GM19025 (cell line): ENCODE data around the gene CBFA2T3.
"Not testable (repeated sequence)": the region's sequence is repeated elsewhere in the genome, so short reads cannot be mapped to it uniquely, and the experiment has no call there.

ENCODE experiments used
- ATAC-seq: cut with Tn5 transposase; IDR thresholded peaks from one replicate; pipeline ENCODE4 v1.9.1; 2021; ENCODE audit warnings: mild to moderate bottlenecking, low read depth, moderate library complexity; ENCODE audit not compliant: unreplicated experiment

The CBFA2T3 gene

DNA sequence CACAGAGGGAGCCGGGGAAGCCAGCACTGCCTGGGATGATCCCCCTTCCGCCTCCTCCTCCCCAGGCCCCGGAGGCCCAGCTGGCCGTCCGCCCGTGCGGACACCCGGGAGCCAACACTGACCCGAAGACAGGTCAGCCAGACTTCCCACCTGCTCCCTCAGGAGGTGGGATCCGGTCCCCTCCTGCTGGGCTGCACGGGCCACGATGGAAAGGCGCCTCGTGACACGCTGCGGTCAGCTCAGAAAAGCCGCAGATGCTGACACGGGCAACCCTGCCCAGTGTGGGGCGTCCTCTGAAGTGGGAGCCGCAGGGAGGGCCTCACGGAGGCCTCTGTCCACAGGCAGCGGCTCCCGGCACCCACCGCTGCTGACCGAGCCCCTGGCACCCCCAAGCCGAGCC lies 49.3 kb downstream of the CBFA2T3 start:
- ATAC-seq, result no peak

DNA sequence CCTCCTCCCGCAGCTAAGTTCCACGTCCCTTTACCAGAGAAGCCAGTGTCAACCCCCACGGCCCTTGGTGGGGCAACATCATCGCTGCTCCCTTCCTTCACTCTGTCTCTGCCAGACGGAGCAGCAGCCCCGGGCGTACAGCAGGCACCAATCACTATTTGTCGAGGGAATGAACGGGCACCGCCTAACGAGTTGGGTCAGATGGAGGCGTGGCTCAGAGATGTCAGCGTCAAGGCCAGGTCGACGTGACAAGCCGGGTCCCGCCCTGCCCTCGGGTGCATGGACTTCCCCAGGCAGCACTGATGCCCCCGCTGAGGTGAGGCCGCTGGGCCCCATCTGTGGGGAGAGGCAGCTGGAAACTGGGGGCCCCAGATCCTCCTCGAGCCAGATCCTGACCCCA lies 50.0 kb downstream of the CBFA2T3 start:
- no peak for ATAC-seq

DNA sequence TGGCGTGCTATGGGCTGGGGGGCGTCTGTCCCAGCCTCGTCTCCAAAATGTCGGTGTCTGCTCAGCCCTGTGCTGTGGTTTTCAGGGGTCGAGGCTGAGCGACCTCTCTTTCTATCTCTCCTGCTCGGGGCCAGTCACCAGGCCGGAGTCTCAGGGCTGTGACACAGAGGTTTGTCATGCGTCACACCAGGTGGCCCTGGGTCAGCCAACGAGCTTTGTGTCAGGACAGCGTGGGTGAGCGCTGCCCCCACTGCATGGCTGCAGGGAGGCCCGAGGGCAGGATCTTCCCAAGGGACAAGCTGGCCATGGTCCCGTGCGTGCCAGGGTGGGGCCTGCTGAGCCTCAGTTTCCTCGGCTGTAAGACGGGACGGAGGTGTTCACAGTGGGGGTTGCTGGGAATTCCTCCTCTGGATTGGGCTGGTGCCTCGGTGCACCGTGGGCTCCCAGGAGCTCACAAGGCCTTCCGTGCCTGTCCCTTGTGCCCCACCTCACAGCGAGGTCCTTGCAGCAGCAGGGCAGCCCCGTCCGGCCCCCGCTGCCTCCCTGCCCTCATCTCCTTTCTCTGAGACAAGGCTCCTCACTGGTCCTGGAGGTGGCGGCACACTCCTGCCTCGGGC lies 50.5 kb downstream of the CBFA2T3 start:
- ATAC-seq, result no peak

DNA sequence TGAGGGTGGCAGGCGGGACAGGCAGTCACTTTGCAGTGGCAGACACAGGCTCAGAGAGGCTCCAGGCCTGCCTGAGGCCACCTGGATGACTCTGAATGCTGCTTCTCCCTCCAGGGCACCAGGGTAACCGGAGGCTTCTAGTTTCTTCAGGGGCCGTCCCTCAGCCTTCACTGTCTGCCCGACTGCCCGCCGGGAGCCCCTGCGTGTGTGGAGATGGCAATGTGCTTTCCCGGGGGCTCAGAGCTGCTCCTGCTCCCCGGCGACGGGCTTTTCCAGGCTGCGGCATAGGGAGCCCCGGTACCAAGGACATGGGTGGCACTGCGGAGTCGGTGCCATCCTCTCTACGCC lies 51.5 kb downstream of the CBFA2T3 start:
- no peak for ATAC-seq

DNA sequence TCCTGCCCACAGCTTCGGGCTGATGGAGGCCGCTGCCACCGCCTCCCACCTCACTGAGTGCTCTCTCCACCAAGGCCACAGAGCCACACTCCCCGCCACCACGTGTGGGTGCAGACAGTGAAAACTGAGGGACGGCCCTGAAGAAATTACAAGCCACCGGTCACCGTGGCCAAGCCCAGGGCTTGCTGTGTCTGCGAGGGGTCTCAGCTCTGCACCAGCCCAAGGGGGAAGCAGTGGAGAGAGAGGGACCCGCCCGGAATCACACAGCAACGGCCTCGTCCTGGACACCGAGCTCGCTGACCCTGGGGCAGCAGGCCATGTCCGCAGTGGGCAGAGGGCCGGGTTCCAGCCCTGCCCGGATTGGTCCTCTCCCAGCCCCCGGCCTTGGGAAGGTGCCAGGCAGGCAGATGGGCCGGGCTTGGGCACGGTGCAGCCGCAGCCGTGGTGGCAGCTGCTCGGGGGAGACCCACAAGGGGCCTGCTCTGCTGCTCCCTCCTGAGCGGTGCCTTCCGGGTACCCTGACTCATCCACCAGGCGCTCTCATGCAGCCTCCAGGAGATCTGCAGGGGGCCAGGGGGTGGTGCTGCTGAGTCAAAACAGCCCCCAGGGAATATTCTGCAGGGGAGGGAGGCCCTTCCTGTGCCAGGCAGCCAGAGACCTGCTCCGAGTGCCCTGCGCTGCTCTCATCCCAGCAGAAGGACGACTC lies 52.0 kb downstream of the CBFA2T3 start:
- ATAC-seq, result no peak

DNA sequence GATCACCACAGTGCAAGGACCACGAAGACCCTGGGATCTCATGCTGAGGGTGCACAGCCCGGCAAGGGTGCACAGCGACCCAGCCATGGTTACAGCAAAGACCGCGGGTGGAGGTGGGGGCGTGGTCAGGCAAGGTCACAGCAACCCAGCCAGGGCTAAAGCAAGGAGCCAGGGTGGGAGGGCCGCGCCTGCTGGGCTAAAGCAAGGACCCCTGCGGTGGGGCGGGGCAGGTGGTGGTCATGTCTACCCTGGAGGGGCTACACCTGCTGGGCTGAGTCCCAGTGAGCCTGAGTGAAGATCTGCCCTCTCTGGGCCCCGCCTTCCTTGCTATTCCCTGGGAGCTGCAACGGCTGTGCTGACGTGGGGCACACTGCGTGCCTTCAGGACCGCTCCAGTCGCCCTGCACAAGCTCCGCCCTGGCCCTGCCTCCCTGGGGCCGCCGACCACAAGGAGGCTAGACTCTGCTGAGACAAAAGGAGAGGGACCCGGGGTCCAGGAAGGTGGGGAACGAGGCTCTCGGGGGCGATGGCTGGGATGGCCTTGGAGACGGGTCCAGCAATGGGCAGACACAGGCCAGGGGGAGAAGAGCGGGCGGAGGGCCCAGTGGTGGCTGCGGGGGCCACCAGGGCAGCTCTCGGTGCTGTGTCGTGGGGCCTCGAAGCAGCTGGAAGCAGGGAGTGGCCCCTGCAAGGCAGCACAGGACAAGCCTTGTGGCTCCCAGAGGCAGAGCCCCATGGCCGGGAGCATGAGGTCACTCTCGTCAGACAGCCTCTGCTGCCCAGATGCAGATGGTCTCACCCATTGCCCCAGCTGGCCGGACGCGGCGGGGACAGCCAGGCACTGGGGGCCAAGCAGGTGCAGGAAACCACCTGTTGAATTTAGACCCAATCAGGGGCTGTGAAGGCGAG lies 52.8 kb downstream of the CBFA2T3 start:
- no peak for ATAC-seq

DNA sequence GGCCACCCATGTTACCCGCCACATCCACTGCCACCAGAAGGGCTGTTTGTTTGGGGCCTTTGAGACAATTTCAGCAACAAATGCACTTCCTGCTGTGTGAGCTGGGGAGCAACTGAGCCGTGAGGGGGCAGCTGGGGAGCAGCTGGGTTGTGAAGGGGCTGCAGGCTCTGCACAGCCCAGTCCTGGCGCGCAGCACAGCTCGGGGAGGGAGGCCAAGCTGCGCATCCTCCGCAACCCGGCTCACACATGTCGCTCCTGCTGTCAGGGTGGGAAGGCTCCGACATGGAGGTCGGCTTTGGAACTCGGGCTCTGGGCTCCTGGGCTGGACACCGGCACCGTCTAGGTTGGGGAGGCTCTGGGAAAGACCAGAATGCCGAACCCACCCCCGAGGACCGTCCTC lies 53.6 kb downstream of the CBFA2T3 start:
- no peak for ATAC-seq

DNA sequence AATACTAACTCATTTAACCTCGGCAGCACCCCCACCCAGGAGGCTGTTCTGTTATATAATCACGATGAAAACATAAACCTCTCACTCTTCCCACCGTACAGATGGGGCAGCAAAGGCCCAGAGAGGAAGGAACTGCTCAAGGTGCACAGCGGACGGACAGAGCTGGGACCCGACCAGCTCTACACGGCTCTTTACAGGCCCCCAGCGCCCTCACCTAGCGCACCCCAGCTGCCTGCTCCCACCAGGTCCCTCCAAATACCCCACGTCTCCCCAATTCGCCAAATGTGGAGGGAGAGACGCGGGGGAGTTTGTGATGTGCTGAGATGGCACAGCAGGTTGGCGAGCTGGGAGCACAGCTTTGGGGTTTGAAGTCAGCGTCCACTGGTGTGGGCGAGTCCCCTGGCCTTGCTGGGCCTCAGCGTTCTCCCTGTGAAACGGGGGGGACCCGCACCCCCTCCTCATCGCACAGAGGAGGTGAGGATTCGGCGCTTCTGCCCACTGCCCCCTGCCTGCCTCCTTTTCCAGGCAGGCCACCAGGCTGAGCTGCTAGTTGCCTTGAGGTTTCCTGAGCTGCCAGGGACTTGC lies 54.1 kb downstream of the CBFA2T3 start:
- ATAC-seq, result no peak

DNA sequence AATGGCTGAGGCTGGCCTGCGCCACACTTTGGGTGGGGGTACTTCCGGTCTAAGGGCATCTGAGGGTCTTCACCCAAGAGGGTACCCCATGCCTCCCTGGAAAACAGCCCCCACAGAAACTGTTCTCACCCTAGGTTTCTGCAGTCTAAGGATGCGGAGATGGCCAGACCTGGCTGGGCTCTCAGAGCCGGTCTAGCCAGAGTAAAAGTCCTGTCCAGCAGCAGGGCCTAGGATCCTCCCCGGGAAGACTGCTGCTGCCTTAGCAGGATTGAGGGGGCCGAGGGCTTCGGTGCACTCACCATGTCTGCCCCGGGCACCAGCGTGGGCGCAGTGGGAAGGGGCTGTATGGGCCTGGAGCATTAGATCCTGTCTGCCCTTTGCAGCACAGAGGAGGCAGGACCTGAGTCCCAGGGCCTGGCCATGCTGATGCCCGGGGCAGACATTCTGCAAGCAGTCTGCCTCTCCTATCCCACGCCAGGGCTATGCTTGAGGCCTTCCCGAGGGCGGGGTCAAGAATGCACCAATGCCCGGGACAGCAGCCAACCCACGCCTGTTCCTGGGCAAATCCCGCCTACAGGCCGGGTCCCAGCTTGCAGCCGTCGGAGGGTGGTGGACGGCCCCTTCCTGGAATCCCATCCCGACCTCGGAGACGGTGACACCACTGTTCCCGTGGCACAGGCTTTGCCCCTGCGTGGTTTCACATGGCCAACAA lies 54.7 kb downstream of the CBFA2T3 start:
- ATAC-seq, result no peak

DNA sequence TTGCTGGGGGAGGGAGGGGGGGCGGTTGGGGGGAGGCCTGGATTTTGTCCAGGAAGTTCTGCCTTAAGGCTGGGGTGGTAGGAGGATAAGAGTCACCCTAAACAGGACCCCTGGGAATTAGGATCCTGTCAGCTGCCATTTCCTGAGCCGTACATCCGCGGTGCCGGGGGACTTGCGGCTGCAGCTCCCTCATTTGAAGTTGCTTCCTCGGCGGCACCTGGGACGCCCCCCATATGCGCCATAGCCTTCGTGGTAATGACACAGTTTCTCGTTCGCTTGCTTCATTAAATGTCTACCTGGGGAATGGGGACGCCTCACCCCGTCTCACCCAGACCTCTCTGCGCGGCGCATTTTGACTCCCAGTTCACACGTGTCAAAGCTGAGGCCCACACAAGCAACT lies 55.4 kb downstream of the CBFA2T3 start:
- ATAC-seq, result no peak

DNA sequence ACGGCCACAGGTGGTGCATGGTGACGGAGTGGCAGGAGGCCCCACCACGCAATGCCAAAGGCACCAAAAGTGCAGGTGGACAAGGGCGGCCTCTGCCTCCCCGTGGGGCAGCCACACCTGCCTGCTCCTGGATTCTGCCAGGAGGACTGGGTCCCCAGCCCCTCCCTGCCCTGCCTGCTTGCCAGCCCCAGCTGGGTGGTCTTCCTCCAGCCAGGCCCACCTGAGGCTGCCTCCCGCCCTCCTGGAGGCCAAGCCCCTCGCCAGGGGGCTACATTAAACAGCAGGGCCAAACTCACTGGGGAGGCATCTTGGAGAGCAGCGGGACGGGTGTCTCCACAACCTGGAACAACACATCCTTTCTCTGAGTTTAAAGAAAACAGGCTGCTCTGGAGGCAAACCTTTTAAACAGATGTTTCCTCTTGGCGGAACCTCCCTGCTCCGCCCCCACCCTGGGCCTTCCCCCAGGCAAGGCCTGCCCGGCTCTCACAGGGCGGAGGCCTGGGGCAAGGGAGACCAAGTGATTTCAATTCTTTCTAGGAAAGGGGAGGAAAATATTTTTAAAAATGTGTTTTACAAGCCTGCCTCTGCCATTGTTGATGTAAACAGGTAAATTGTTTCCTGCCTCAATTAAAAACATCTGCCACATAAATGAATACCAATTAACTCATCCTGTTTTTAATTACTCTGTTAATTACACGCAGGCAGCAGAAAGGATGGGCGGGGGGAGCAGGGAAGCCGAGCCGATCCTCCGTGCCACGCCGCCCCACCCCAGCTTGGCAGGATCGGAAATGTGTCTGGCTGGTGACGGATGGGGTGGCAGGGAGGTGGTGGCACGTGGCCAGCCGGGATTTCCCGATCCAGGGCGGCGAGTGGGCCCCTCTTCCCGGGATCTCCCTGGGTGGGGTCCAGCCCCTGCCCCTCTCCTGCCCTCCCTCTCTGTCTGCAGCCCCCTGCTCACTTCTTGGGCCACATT lies 56.1 kb downstream of the CBFA2T3 start:
- ATAC-seq, result no peak

DNA sequence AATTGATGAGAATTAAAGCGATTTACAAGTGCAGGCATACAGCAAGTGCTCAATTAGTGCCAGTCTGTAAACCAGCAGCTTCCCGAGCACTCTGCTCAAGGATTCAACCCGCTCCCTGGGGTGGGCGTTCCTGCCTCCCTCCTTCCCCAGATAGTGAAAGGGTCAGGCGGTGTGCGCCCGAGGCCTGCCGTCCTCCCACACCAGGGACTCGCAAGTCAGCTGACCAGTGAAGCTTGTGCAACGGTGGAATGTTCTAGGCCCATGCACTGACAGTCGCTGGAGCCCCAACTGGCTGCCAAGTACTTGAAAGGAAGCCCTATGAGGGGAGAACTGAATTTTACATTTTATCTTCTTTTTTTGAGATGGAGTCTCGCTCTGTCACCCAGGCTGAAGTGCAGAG lies 57.1 kb downstream of the CBFA2T3 start:
- ATAC-seq, result no peak

DNA sequence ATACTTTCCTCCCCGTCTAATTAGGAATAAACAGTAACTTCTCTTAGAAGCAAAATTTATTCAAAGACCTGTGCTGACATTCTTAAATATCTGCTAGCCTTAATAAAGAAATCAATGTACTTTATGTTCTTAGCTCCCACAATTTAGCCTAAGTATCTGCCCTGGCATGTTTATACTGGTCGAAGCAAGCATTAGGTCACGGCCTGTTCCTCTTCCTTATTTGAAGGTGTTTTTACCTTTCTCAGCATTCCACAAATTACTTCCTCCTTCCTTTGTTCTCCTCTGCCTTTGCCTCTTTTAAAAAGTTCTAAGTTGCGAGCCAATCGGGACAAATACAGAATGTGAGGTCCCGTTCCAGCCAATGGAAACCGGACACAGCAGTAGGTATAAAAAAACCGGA lies 58.1 kb downstream of the CBFA2T3 start:
- ATAC-seq, result not testable (repeated sequence)

DNA sequence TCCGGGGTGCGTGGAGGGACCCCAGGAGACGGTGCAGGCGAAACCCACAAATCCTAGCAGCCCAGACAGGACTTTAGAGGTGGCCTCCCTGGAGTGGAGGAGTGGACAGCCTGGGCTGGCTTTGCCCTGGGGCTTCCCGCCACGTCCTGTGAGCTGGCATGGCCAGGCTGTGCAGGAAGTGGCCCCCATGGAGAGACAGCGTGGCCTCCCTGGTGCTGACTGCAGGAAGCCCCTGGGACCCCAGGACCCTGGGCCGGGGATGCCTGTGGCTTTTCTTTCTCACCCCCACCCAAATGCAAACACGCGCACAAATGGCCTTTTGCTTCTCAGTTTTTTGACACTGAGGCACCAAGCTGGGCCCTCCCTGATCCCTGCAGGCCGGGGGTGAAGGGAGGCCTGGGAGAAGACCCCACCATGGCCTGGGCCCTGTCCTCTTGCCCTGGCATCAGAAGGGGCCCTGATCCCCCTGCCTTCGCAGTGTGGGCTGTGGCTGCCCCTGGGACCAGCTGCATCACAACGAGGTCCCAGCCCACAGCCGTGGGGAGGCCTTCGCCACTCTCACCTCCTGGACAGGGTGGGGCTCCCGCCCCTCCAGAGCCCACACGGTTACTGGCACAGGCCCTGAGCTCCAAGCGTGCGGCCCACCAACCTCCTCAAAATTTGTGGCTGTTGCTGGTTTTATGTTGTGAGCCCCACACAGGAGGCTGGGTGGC lies 58.9 kb downstream of the CBFA2T3 start:
- no peak for ATAC-seq

DNA sequence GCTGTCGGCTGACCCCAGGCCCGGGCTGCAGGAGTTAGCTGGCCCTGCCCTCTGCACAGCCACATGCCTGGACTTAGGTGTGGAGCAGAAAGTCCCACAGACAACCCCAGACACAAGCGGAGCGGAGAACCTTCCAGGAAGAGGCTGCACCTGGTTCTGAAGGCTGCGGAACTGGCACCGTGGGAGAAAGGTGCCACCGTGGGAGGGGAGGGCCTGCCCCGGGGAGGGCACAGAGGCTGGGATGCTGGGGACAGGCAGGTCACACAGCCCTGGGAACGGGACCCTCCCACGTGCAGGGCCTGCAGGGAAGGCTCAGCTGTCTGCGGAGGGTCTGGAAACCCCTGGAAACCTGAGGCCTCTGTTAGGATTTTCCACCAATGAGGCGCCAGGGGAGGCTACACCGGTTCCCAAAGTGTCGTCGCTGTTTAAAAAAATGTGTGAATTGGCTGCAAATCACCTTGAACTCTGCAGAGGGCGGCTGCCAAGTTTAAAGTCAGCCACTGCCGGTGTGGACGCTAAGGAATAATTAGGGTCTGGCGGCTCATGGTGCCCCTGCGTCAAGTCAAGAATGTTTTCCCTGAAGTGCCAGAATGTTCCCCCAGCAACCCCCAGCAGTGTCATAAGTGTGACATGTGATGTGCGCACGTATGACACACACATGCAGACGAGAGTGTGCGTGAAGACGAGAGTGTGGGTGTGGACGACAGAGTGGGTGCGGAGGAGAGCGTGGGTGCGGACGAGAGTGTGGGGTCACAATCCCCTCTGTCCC lies 59.7 kb downstream of the CBFA2T3 start:
- no peak for ATAC-seq

DNA sequence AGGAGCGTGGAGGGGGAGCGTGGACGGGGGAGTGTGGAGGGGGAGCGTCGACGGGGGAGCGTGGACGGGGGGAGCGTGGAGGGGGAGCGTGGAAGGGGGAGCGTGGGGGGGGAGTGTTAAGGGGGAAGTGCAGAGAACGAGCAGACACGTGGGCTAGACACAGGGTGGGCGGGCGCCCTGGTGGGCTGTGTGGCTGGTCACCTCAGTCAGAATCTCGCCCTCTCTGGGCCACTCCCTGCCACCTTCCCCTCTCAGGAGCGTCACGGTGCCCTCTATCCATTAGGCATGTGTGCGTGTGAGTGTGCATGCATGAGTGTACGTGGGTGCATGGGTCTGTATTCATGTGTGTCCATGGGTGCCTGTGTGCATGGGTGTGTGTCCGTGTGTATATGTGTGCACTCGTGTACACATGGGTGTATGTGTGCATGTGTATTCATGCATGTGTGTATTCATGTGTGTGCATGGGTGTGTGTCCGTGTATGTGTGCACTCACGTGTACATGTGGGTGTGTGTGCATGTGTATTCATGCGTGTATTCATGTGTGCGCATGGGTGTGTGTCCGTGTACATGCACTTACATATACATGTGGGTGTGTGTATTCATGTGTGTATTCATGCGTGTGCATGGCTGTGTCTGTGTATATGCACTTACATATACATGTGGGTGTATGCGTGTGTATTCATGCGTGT lies 61.2 kb downstream of the CBFA2T3 start:
- ATAC-seq, result no peak

DNA sequence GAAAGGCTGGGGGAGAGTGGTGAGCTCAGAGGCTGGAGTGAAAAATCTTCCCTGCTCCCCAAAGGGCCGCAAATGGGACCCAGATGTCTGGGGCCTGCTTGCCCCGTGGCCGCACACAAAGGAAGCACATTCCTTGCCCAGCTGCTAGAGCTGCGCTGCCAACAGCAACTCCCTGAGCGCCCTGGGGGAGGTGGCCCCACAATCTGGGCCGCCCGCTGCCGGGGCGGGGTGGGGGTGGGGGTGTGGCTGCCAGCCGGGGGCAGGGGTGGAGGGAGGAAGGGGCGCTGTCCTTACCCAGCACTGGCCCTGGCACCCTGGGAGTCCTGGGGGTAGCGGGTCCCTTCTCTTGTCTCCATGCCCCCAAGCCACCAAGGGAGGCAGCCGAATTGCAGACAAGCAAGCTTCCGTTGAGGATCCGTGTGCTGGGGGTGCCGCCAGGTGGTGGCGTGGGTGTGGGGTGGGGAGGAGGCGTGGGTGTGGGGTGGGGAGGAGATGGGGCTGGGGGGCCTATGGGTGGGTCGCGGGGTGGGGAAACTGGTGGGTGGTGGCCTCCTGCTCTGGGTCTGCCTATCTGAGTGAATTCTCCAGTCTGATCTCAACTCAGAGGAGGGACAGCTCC lies 62.1 kb downstream of the CBFA2T3 start:
- ATAC-seq, result no peak
